Right forelimb (tissue), 1 donor: Measurements from ENCODE around the gene MEX3A.

Experiments used
- DNase-seq: peaks from one replicate; pipeline ENCODE4 v3.0.0-alpha.2; 2018

MEX3A gene

DNA sequence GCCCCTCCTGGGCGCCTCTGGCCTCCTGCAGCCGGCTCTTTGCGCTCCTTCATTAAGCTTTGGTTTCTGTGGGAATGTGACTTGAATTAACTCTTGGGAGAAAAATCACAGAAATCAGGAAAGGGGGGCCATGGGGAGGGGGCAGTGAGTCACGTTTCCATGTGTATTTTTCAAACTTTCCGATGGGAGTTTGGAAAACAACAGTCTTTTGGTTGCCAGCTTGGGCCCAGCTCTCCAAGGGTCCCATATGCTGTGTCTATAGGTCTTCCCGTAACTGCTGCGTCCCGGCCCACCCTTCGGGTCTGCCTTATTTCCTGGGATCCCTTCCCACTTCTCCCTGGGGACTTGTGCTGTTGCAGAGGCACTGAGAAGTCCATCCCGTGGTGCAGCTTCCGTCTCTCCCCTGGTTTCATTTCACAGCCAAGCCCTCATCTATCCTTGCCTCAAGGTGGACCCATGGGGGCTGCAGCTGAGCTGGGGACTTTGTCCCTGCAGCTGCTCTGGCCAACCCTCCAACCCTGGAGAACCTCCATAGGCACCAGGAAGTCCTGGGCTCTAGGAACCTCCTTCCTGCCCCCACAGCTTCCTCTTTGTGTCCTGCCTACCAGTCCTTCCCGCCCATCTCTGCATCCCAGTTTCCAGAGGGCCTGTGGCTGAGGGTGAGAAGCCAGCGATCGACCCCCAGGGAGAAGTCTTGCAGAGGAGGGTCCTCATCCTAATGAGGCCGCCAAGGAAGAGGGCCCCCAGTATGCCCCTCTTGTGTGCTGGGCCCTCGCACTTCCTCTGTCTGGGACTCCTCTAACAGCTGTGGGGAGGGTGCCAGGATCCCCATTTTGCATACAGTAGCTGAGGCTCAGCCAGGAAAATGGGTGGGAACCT, 20.6 kb upstream of the MEX3A start:
- DNase-seq: peak; percentile 70

DNA sequence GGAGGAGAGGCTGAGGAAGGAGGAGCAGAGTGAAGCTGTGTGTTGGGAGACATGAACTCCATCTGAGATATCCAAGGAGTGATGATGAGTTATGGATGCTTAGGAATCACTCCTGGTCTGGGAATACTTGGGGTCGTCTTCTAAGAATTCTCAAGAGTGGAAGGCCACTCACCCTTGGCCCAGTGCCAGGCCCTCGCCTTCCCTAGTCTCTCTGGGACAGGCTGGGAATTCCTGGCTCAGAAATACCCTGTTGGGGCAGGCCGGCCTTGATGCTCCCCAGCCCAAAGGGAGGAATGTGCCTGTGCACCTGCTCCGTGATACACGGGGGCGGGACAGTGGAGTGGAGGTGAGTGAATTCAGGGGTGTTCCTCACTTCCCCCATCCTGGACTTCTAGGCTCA, 19.6 kb upstream of the MEX3A start:
- DNase-seq: no peak

DNA sequence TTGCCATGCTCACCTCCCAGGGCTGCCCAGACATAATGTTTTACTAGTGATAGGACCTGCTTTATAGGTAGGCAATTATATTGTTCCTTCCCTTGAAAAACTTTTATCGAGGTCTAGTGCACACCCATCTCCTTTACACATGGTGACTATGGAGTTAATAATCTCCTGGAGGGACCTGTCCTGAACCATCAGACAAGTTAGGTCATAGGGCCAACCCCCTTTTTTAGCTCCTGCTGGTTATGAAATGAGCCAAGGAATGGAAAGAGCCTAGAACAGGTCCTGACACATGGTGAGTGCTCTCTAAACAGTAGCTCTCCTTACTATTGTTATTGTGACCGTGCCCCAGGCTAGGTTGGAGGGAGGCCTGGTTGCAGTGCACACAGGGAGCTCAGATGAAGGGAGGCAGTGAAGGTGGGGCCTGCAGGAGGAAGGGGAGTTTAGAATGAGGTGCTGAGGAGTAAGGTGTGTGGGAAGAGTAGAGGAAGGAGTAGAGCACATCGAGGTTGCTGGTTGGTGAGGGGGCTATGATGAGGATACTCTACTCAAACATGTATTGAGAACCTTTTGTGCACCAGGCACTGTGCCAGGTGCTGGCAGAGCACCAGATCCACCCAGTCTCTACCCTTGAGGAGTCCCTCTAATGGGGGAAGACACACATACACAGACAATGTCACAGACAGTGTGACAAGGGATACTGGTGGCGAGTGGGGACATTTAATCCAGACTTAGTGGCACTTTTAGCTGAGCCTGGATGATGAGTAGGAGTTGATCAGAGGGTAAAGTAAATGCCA, 18.1 kb upstream of the MEX3A start:
- DNase-seq: no peak

DNA sequence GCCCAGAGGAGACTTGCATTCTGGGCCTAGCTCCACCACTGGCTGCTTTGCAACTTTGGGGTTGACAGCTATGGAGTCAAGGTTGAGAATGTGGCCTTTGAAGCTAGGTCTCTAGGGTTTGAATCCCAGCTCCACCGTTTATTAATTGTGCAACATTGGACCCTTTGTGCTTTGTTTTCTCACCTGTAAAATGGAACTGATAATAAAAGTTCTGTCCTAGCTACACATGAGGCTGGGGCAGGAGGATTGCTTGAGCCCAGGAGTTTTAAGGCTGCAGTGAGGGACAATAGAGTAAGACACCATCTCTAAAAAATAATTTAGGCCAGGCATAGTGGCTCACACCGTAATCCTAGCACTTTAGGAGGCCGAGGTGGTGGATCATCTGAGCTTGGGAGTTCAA, 17.0 kb upstream of the MEX3A start:
- no peak for DNase-seq

DNA sequence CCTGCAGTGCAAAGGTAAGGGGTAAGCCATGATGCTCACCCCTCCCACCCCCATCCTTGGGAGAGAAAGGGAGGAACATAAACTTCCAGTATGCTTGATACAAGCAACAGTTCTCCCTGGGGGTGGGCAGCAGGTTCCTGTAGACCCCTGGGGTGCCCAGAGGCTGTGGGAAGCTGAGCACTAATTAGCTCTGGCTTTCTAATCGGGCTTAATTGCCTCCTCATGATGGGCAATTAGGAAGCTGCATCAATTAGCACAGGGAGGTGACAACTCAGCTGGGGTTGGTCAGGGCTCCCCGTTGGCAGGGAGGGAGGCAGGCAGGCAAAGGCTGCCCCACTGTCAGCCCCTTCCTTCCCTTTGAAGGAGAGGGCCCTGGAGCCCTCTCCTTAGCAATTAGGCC, 16.5 kb upstream of the MEX3A start:
- no peak for DNase-seq

DNA sequence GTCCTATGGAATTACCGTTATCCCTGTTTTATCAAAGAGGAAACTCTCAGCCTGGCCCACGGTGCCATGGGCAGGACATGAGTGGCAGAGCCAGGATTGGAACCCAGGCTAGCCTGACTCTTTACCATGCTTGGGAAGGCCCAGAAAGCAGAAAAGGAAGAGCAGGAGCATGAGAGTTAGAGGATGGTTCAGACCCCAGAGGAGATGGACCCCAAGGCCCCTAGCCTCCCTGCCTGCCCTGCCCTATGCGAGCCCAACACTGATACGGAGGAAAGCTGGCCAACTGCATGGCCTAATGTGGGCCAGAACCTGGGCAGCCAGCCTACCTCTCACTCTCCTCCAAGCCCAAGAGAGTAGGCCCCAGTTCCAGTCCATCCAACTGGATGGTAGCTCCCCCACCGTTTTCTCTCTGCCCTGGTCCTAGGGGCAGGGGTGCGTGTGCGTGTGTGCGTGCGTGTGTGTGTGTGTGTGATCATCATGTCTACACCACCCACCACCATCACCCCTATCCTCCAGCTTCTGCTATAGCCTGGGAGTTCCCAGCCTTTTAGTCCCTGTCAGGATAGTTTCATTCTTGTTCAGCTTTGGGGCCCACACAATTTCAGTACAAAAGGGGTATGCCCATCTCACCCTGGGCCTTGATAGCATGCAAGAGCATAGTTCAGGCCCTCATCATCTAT, 15.4 kb upstream of the MEX3A start:
- no peak for DNase-seq

DNA sequence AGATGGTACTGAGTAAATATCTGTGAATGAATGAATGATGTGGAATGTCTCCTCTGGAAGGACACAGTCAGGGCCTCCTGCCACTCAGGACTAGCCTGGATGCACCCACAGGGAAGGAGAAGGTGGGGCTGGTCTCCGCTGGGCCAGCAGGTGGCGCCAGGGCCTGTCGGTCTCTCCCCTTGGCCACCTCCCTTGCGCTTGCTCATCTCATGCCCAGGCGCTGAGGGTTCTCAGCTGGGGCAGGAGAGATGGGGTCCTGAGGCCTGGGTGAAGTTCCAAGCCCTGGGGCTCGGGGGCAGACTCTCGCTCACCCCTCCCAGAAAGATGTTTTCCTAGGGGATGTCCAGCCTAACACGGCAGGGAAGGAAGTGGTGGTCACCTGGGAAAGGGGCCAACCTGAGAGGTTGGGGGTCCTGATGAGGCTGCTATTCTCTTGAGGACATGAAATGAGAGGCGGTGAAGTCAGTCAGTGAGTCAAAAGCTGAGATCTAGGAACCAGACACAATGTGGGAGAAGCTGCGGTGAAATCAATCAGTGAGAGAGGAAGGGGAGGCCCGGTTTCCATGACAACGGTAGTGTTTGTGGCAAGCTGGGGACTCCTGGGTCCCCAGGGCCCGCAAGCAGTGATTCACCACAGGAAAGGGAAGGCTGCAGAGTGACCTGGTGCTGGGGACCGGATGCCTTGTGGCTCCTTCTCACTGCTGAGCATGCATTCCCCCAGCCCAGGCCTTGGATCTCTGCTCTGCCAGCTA, 14.6 kb upstream of the MEX3A start:
- peak; percentile 93 for DNase-seq

DNA sequence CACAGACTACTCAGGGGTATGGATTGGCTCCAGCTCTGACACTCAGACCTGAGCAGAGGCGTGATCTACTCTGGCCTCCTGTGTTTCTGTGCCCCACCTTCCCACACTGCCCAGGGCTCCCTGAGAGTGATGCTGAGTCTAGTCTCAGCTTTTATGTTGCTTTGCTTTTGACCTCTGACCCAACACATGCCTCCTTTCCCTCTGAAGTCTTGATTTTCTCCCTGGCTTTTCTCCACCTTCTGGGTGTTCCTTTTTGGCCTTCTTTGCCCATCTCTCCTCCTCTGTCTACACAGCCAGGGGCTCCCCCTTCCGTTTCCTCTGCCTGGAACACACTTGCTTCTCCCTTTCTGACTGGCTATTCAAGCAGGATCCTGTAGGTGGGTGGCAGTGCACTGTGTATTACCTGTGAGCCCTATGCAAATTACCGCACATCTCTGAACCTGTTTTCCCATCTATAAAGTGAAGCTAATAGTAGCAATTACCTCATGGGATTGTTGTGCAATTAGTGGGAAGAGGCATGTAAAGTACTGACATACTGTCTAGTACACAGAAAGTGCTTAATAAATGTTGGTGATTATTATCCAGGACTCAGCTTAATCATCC, 13.7 kb upstream of the MEX3A start:
- DNase-seq: no peak

DNA sequence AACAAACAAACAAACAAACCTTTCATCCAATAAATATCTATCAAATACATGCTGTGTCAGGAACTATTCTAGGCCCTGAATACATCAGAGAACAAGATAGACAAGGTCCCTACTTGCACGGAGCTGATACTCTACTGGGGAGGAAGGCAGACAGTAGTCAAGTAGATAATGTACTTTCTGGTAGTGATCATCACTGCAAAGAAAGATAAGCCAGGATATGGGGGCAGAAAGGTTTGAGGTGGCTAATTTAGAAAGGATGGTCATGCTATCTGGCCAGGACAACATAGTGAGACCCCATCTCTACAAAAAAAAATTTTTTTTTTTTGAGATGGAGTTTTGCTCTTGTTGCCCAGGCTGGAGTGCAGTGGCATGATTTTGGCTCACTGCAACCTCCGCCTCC, 9.3 kb upstream of the MEX3A start:
- no peak for DNase-seq

DNA sequence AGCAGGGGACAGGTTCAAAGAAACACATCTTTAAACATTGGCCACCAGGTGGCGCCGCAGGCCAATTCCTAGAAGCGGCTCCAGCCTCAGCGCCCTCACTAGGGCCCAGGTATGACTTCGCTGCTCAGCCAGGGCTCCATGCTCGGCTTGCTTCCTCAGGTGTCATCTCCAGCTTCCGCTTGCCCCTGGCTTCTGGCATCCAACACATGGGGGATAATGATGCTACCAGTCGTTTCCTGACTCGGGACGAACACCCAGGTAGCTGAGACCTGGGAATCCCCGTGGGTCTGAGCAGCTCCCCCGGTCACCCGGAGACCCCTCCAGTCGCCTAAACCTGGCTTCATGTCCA, 8.5 kb upstream of the MEX3A start:
- DNase-seq: peak; percentile 91

DNA sequence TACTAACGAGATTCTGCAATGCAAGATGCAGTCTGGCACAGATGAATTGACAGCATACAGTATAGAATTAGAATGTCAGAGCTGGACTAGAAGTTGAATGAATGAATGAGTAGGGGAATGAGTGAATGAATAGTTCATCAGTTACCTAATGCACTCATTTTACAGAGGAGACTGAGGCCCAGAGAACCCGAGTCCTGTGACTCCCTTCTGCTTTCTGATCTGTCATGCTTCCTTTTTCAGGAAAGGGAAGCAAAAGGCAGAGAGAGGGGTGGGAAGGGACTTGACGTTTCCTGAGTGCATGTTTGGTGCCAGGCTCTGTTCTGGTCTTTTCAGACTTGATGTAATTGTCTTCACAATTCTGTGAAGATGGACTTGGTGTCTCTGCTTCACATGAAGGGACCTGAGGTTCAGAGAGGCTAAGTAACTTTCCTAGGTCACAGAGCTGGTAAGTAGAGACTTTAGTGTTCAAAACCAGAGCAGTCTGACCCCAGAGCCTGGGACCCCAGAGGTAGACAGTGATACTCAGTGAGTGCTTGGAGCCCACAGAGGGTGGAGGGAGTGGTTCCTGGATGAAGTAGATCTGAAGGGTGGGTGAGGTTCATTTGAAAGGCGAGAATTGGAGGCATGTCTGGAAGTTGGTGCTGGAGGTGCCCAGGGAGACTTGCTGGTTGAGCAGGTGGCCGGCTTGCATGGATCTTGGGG, 8.0 kb upstream of the MEX3A start:
- no peak for DNase-seq

DNA sequence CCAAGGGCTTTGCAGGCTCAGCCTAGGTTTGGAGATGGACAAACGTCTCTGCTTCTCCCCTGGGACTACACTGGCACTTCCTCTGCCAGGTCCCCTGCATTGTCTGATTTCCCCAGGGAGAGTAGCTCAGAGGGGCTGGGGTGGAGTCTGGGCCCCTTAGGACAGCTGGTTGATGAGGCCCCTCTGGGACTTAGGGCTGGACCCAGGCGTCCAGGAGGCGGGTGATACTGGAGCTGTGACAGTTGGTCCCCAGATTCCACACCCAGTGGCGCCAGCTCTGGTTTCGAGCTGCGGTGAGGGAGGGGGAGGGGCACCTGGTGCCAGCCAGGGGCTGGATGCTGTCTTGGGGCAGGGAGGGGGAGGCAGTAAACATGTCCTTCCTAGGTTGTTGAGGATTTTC, 7.4 kb upstream of the MEX3A start:
- no peak for DNase-seq

DNA sequence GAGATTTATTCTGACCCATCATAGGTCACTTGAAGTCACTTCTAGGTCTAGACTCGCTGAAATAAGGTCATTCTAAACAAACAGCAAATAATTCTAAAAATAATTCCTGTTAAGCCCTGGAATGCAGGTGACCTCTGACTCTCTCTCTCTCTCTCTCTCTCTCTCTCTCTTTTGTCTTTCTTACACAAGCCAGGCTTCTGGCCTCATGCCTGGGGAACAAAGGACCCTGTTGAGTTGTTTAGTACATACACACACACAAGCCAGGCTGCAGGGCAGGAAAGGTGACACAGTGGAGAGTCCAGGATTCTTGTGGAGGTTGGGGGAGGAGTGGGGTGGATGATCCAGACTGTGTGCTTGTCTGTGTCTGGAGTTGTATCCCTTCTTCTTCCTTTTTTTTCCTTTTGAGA, 4.0 kb upstream of the MEX3A start:
- DNase-seq: no peak

DNA sequence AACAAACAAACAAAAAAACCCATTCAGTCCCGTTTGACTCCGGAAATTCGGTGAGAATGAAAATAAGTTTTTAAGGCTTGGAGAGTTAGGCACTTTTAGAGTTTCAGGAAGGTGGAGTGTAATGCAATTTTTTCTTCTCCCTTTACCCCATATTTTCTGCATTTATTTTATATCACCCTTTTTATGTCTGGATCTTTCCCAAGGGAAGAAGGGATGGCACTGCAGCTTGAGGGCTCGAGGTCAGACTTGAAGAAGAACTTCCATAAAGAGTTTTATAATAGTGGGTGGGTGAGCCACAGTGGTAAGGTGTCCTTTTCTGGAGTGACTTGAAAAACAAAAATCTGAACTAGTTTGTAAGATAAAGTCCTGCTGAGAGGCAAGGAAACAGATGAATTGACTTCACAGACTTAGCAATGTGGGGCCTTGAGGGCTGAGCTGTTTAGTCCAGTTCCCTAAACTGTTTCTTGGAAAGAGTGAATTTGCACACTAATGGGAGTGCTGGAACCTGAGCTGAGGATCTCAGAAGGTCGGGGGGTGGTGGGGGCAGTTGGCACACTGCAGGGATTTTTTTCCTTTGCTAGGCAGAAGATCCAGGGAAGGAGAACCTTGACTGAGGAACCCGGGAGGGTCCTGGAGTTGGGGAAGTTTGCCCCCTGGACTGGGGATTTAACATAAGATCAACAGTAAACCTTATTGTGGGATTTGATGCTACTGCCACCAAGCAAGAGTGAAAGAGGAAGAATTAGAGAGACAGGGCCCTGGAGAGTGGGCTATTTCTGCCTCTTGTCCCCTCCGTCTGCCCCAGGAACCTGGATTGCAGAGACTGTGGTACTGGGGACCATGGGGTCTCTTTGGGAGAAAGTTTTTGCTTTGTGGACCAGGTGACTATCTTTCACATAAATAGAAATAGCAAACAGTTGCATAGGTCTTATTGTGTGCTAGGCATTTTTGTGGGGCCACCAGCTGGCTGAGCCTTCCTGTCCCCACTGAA, 1.8 kb upstream of the MEX3A start:
- DNase-seq: no peak

DNA sequence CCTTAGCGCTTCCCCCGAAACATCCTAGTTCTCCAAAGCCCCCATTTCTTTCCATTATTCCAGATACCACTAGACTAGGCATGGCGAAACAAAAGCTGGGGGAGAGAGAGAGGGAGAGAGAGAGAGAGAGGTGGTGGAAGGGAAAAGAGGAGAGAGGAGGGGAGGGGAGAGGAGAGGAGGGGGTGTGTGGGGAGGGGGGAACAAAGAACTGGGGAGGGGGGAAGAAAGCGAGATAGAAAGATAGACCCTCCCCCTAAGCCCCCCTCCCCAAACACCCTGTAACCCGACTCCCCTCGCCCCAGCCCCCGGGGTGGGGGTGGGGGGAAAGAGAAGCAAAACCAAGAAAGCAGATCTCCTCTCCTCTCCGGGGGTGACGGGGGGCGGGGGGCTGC, 352 bp downstream of the MEX3A start:
- DNase-seq: no peak

DNA sequence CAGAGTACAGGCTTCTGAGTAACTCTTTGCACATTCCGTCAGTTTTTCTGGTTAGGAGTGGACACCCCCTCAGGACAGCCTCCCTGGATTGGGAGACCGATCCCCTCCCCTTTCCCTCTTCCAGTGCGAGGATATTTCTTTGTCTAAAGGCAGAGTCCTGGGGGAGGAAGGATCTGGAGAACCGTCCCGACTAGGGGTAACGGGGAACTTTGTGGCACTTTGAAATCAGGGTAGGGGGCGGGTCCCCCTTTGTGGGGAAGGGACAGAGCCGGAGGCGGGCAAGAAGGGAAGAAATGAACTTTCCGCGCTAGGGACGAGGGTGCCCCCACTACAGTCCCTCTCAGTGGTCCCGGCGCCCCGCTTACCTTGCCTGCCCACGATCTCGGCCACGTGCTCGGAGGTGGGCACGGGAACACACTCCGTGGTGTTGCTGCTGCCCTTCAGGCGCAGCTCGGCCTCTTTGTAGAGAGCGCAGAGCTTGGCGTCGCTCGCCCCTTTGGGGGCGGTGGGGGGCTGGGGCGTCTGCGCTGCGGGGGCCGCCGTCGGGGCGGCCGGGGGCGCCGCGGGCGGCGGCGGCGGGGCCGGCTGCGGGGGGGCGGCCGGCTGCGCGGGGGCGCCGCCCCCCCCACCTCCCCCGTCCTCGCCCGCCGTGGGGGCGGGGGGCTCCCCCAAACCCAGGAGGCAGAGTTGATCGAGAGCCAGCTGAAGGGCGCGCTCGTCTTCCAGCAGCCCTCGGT, 917 bp downstream of the MEX3A start:
- DNase-seq: peak; percentile 59

DNA sequence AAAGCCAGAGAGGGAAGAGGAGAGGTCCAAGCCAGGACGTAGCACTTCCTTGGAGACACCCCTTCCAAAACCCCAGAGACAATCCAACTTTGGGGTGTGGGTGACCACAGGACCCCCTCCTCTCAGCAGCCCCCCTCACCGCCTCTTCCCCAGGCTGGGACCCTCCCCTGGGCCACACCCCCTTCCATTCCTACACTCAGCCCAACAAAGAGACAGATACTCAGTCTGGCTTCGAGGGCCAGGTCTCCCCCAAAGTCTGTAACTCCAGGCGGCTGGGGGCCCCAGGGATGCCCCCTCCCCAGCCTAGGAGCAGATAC, 1.4 kb downstream of the MEX3A start:
- no peak for DNase-seq

DNA sequence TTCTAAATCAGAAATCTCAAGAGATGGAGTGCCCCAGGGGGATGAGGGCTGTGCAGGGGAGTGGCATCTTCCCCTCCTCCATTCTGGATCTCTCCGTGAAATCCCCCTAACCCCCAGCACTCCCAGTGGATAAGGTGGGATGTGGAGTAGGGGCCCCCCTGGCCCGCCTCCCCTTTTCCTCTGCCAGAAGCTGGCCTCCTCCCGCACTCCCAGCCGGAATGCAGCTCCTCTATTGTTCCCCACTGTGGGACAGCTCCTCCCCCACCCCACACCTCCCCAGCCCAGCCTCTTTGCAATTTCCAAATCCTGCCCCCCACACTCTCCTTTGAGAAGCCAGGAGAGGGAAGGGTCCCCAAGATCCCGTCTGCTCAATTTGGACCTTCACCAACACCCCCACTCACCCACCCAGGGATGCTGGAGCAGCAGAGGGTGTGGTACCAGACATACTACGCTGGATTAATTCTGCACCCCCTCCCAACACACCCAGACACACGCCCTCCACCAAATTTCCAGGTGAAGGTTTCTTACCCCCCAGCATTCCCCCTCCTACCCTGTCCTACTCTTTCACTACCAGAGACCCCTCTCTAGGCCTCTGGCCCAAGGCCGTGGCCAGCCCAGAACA, 1.9 kb downstream of the MEX3A start:
- peak; percentile 55 for DNase-seq

DNA sequence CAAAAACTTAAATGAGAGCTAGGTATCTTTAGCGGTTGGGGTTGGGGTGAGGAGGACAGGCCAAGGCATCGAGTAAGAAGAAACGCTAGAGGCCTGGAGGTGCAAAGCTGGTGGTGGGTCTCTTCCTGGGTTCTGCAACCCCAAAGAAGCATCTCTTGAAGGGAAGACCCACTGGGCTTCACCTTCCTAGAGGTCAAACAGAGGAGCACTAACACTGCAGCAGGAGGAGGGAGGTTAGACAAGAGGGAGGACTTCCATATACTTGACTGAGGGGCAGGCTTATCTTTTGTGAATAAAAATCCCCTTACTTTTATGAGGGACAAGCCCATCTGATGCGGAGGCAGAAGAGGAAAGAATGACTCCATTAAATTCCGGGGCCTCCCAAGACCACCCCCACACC, 2.5 kb downstream of the MEX3A start:
- DNase-seq: no peak

DNA sequence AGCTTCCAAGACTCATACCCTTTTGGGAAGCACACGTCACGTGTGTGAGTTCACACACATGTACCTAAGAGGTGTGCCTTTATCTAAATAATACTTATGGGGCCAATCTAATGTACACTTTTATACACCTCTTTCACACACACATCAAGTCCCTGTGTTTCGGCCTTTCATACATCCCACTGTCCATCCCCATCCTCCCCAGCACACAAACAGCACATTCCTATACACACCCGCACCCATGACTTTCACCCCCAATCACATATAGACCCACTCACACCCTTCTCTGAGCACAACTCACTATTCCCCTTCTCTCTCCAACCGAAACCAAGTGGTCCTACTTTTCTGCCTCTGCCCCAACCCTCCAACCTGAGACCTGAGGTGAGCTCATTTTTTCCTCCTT, 3.5 kb downstream of the MEX3A start:
- no peak for DNase-seq
